CD4-positive, alpha-beta T cell treated with Interleukin-15 for 1 hour (primary cell): ENCODE data around the gene RAD51B.
"Not testable (repeated sequence)": the region's sequence is repeated elsewhere in the genome, so short reads cannot be mapped to it uniquely, and the experiment has no call there.

Source experiments
- DNase-seq: peaks from one replicate; pipeline ENCODE4 v3.0.0-alpha.2; 2020

Gene RAD51B

DNA sequence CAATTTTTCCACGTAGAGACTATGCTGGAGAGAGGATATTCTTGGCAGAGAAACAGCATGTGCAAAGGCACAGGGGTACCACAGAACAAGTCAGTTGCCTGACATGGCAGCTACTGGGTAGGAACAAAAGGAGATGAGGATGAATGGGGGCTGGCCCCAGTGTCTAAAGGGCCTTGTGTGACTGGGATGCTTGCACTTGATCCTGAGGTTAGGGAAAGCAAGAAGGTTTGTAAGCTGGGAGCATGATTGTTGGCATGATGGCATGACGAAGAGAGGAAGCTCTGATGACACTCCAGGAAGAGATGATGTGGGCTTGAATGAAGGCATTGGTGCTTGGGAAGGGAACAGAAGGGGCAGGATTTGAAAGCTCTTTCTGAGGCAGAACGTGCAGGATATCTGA, 834.2 kb downstream of the RAD51B start:
- no peak for DNase-seq

DNA sequence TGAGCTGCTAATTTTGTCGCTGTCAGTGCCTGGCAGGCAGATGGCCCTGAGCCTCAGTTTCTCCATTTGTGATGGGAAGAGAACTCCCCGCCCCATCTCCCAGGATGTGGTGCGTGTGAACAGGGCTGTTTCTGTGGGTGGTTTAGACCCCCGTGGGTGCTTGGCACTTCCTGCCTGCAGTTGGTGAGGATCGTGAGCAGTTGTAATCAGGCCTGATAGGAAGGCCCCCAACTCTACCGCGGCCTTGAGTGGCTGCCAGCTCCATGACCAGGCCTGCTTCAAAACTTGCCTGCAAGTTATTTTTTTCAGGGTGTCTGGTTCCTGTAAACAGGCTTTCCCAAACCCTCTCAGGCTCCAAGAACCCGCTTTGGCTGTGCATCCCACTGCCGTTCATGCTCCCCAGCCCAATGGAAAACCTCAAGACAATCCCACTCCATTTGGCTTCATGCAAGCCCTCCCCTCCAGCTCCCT, 834.9 kb downstream of the RAD51B start:
- DNase-seq = no peak

DNA sequence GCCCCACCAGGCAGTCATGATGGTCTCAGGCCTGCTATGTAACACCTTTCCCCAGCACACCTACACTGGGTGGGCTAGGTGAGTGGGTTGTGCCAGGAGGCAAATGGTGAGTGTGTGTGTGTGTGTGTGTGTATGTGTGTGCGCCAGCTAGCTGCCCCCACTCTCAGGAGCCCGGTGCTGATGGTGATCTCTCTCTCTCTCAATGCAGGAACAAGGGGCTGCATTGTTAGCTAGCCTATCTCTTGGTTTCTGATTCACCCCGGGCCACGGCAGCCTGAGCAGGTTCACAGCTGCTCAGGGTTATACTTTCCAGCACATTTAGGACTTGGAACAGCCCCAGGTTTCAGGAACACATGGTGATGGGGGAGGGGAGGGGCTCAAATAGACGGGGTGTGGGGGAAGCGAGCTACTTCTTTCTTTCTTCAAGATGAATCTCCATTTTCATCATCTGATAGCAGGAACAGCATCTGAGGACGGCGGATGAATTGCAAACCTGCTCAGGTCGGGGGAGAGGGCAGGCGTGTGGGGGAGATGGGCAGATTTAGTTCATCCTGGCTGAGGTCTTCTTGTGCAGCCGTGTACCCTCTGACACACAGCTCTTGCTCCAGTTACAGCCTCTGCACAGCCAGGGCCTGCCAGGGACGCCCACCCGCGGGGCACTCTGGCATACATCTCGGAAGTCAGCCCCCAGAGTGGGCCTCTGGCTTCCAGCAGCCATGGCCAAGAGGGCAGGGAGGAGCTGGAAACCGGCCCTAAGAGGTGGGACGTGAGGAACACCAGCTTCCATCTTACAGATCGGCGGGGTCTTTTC, 835.6 kb downstream of the RAD51B start:
- DNase-seq = no peak

DNA sequence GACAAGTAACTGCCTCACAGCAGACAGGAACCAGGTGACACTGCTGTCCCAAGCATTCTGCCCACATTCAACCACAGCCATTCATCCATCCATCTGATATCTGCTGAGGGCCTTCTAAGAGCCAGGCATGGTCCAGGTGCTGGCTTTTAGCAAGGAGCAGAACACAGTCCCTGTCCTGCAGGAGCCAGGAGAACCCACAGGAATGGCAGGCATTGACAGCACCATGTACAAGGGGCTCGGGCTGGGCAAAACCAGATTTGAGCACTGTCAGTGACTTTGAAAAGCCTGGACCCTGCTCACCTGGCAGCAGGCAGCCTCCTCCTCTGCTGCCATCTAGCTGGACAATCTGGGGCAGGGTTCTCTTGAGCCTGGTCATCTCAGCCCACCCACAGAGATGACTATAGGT, 836.3 kb downstream of the RAD51B start:
- DNase-seq = no peak

DNA sequence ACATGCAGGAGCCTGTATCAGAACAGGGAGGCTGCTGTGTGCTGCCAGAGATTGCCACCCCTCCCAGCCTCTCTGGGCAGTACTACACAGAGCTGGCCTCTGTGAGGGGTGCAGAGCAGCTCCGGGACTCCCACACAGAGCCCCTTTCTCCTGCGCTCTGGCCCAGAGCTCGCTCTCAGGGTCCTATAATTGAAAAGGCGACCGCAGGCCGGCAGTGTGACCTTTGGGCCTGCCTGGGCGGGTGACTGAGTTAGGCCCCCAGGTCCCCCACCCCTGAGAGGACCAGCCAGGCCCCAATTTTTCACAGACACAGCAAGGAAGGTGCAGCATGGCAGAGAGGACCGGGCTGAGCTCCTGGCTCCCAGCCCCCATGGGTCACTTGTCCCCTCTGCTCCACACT, 836.9 kb downstream of the RAD51B start:
- no peak for DNase-seq

DNA sequence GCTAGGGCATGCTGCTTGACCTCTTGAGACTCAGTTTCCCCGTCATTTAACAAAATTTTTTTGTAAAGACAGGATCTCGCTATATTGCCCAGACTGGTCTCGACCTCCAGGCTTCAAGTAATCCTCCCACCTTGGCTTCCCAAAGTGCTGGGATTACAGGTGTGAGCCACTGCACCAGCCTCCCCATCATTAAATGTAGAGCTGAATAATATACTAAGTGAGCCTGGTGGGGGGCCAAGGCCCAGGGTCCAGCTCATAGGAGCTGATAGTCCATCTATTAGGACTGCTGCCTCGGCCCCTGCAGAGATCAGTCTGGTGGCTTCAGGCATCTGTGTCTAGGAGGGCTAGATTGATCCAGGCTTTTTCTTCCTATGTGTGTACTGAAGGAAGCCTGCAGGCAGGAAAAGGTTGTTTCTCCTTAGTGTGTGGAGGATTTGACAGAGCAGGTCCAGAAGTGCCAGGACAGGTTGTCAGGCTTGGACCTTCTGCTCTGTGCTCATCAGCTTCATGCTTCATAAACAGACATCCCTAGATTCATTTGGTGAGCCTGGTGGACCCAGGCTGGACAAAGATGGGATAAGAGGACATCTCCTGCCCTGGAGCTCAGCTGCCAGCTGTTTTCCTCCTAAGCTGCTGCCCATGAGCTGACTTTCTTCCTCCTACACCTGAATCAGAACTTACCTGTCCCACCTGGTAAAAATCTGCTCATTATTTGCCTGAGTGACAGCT, 837.9 kb downstream of the RAD51B start:
- no peak for DNase-seq

DNA sequence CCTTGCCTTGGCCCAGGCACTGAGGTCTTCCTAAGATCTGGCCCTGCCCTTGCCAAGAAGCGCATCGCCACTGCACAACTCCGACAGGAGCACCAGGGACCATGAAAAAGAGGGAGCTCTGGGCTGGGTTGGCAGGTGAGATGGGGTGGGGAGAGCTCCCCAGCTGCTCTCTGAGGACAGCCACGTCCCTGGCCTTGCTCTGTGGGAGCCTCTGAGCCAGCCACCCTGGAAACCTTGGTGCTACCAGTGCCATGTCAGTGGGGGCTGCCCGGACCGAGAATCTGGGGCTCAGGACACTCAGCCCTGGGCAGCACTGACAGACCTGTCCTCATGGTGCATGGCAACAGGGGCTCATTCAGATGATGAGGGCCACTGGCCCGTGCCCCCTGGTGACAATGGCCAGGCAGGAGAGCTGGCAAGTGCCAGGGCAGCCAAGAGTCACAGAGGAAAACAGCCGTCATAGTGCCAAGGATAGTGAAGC, 838.5 kb downstream of the RAD51B start:
- no peak for DNase-seq

DNA sequence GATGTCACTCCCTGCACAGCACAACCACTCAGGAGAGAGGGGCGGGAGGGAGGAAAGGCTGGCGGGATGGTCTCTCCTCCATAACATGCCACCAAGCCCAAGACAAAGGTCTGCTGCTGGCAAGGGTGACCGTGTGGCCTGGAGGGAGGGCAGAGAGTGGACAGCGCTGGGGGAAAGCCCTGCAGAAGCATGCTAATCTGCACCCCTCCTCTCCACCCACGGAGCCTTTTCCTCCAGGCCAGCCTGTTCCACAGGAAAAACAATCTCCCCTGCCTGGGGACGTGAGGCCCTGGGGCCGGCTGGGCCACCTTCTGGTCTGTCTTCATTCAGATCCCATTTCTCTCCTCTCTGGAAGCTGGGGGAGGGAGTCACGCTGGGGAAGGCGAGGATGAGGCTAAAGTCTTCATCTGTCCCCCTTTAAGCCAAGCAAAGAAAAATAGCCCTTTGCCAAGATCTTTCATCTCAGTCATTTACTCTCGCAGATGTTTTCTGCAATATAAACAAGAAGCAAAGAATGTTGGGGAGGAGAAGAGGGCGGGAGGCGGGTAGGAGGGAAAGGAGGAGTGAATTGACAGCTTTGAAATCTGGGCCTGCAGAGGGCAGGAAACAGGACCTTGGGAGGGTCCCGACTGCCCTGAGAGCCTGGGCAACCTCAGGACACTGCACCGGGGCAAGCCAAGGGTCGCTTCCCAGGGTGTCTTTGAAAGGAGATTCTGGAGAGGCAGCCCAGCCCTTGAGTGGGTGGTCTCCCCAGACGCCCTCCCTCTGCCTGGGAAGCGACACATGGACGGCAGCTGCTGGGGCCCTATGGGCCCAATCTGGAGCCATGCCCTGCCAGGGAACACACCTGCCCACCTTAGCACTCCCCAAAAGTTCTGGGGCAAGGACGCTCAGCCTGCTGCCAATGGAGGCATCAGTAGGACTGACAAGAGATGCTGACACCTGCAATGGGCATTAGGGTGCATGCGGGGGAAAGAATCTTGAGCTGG, 839.7 kb downstream of the RAD51B start:
- DNase-seq = no peak

DNA sequence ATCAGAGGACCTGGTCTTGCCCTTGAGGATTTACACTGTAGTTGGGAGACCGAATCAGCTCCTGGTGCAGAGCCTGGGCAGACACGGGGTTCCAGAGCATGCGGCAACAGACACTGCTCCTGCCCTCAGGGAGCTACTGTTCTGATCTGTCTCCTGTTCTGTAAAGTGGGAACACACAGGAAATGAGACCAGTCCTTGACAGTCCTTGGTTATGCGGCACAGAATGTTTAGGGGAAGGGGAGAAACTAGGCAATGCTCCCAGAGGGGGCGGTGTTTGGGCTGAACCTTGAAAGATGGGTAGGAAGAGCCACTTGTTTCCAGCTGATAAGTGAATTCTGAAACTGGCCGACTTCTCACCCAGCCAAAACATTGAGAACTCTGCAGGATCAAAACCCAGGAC, 840.9 kb downstream of the RAD51B start:
- no peak for DNase-seq

DNA sequence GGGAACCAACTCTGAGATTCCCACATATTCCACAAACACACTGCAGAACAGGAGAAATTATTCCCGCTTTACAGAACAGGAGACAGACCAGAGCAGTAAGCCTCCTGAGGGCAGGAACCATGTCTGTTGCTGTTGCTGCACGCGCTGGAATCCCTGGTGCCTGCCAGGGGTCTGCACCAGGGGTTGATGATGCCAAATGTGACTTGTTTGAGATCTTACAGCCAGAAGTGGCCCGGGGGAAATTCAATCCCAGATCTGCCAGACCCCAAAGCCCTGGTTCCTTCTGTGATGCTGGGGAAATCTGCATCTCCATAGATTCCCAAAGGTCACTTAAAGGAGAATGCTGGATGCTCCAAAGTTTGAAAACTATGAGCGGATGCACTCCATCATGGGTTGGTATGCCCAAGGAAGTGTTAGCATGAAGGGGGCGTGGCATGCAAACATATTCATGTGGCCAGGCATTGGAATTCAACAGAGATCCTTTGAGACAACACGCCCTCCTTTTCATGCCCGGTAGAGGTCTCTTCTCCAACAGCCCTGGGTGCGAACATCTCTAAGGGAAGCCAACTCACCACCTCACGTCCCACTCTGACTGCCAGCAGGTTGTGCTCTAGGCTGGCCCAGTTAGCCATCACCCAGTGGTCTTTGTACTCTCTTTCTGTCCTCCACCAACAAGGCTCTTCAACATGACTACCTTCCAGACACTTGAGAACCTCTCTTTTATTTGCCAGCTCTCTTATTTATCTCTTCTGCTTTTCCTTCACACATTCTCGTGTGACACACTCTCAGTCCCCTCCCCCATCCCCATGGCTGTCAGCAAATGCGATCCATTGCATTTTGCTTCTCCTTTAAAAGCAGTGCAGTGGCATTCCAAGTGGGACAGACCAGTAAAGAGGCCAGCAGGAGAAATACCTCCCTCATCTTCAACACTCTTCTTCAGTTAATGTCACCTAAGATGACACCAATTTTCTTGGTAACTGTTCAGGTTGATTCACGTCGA, 841.9 kb downstream of the RAD51B start:
- DNase-seq = no peak

DNA sequence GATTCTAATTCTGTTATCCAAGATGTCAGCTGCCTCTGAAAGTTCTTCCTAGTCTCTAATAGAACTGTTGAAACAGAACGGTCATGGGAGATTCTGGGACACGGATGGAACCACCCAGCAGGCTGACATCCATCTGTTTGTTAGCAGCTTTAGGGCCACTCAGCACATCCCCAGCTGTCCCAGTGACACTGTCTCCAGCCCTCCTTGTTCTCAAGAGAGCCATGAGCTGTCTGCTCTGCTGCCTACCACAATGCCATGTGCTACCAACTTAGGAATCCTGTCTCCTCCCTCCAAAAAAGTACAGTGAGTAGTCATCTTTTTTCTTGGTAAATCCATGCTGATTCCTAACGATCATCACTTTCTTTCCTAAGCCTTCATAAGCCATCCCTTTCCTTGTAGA, 842.8 kb downstream of the RAD51B start:
- no peak for DNase-seq

DNA sequence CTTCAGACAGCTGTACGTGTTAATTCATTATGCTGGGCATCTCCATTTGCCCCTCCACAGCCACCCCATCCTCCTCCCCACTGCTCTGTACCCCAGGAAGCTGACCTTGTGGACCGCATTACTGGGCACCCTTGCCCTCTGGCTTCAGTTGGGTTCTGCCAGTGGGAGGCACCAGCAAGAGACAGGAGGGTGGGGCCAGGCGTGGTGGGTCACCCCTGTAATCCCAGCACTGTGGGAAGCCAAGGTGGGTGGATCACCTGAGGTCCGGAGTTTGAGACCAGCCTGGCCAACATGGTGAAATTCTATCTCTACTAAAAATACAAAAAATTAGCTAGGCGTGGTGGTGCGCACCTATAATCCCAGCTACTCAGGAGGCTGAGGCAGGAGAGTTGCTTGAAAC, 843.2 kb downstream of the RAD51B start:
- not testable (repeated sequence) for DNase-seq

DNA sequence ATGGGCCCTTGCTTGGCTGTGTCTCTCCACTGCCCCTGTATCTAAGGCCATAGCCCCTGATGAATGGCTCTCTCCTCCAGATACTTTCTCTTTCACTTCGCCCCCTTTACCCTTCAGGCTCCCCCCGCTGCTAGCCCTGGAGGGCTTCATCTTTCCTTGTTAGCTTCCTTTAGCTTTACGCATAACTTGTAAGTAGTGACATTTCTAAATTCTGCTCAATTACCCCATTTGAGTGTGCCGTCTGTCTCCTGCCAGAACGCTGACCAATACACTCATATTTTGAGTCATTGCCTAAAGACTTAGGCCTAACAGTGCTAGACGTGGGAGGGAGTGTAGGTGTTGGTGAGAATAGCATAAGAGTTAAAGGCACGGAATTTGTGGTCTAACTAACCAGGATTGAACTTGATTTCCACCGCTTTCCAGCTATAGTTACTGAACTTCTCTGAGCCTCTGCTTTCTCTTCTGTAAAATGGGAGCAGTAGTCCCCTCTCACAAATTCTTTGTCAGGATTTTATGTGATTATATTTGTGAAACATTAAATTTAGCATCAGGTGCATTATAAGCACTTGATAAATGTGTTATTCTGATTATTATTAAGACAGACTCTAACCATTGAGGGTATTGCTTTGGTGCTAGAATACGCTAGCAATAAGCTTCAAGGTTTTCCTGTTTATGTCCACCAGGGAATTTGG, 844.0 kb downstream of the RAD51B start:
- DNase-seq = no peak

DNA sequence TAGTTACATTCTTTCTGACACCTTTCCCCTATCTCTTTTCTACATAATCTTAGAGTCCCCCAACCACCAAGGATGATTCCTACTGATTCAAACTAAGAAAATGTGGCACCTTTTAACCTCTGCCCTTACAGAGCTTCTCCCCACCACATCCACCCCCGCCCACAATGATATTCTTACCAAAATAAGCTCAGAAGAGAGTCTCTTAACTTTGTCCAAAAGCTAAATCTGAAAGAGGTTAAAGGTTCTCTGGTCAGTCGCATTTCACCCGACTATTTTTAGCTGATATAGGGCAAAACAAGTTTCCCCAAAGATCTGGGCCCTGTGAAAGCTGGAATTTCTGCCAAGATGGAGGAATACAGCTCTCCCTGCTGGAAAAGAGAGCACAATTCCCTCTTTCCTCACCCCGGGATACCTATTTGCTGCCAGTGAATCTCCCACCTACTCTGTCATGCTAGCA, 844.7 kb downstream of the RAD51B start:
- DNase-seq = no peak

DNA sequence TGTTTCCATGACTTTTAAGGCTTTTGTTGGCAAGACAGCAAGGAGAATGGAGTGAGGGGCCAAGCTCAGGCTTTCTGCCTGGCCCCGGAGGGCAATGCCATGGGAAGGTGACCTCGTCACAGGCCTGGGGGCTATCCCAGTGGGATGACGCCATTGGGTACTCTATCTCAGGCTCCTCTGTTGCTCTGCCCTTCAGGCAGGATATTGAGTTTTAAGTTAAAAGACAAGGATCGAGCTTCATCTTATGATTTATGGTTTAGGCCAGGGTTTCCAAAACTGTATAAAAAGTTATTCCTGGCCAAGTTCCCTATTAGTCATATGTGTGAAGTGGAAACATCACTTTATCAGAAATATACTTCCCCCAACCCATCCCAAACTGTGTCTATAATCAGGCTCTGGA, 845.6 kb downstream of the RAD51B start:
- DNase-seq = no peak

DNA sequence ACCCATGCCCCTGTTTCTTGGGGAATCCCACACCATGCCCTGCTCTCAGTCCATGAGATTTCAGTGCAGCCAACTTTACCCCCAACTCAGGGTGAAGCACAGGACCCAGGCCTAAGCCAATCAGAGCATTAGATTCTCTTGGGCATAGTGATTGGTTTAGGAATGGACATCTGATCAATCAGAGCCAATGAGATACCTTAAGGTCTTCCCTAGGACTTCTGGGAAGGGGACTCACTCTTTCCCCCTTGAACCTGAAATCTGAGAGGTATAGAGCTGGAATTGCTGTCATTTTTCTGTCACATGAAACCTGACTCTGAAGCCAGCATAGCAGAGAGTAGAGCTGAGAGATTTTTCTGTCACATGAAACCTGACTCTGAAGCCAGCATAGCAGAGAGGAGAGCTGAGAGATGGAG, 846.2 kb downstream of the RAD51B start:
- DNase-seq = no peak

DNA sequence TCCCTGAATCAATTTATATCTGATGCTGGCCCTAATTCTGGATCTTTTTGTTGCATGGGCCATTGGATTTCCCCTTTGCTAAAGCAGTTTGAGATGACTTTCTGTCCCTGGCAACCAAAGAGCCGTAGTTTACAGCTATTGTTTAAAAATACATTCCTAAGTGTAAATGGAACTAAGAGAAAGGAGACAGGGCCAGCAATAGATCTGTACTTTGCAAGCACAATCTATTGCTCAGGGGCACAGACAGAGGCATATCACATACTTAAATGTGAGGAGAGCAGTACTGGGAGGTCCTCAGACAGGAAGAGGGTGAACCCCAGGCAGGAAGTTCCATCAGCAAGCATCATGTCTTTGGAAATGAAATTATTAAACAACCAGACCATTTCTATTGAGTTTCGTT, 846.7 kb downstream of the RAD51B start:
- DNase-seq = no peak

DNA sequence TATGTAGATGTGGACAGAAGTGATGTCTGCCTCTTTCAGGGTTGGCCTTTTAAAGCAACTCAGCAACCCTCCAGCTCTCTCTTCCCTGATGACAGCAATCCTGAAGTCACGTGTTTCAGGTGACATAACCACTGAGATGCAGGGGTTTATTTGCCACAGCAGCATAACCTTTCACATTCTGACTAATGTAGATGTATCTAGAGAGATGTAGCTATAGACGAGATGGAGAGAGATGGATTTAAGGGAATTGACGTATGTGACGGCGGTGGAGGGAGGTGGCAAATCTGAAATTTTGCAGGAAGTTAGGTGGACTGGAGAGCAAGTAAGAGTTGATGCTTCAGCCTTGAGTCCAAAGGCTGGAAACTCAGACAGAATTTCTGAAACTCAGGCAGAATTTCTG, 847.3 kb downstream of the RAD51B start:
- DNase-seq = no peak

DNA sequence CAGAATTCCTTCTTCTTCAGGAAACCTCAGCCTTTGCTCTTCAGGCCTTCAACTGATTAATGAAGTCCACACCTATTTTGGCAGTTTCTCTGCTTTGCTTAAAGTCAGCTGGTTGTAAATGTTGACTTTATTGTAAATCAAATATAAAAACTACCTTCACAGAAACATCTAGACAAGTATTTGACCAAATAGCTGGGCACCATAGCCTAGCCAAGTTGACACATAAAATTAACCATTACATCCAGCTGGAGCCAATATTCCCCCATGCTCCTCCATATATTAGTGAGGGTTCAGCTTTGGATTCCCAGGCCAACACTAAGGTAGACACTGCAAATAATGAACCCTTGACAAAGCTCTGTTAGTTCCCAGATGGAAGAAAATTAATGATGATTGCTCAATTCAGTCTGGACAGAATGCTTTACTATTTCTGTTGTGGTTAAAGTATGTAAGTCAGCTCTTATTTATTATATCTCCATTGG, 847.8 kb downstream of the RAD51B start:
- DNase-seq = no peak

DNA sequence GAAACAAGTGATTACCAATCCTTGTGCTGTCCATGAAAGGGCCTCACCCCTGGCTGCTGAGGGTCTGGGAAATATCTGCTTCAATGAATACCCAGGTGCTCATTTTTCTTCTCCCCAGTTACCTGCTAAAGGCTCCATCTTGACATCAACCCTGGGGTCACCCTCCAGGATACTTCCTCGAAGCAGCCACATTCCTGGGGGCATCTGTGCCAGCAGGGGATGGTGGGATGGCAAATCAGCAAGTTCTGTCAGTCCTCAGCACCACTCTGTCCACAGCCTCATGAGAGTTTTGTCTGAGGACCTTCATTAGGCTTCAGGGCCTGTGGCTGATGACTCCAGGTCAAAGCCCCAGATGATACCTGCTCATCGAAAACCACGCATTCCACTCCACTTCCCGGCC, 848.4 kb downstream of the RAD51B start:
- DNase-seq = no peak

DNA sequence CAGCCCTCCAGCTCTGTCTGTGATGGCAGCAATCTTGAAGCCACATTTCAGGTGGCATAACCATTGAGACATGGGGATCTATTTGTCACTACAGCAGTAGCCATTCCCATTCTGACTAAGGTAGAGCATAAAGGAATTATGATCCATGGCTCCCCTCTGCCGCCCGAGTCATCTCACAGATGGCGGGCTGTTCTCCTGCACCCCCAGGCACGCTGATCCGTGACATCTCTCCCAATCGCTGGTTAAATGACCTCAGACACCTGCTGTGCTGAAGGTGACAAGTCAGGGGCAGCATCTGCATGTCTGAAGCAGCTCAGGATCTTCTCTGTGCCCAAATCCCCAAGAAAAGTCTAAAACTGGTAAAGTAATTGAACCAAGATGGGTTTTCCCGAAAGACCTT, 849.0 kb downstream of the RAD51B start:
- DNase-seq = no peak
